A673 (cell line): ENCODE results near the gene ANKRD28.

ENCODE experiments used
- CTCF ChIP-seq: fragments of 300-800, 200-600 bp; sonication (generic); conservative IDR thresholded peaks from 2 replicates; pipeline ENCODE4 v1.5.1; 2017; ENCODE audit warnings: low read depth, mild to moderate bottlenecking, antibody characterized with exemption, low read length, moderate library complexity, mixed read lengths
- EZH2 ChIP-seq: fragments of 200-600 bp; sonication (generic); IDR thresholded peaks from 2 replicates; pipeline ENCODE4 v1.6.1; 2017; ENCODE audit warnings: borderline replicate concordance, low read depth, mild to moderate bottlenecking, mixed read lengths, antibody characterized with exemption, low read length; ENCODE audit not compliant: poor library complexity, severe bottlenecking

GRCh38 chr3:15690230-15690629, 107.5 kb downstream of the ANKRD28 start:
- TF ChIP-seq CTCF = no peak
- no peak for TF ChIP-seq EZH2
